AML-193 (cell line): ENCODE data around the gene FAM83F.
"Not testable (repeated sequence)": the region's sequence is repeated elsewhere in the genome, so short reads cannot be mapped to it uniquely, and the experiment has no call there.

Source experiments
- DNase-seq, 2 experiments: peaks; one replicate each; lab custom pipeline; 2025; lab: John Stamatoyannopoulos, UW

FAM83F gene

GRCh38 chr22:40015358-40015976 is 20.7 kb downstream of the FAM83F start:
- no peak for DNase-seq

- no peak for DNase-seq
Measured at GRCh38 chr22:40018051-40018450, 23.3 kb downstream of the FAM83F start.

- DNase-seq, result no peak
Measured at GRCh38 chr22:40019100-40019499, 24.3 kb downstream of the FAM83F start.

DNA sequence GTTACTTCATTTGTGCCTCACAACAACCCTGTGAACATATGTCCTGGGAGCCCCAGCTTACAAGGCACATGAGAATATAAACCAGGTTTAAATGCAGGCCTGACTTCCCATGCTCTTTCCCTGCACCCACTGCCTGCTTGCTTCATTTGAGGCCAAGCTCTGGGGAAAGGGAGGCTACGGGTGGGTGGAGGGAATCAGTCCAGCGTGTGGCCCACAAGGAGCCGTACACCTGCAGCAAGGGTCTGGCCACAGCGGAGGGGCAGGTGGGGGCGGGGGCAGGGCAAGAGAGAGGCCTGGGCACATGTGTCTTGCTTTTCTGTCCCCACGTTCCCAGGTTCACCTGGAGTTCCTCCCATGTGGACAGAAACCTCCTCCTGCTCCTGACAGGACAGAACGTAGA is 26.2 kb downstream of the FAM83F start:
- no peak for DNase-seq

GRCh38 chr22:40021401-40022000 is 26.7 kb downstream of the FAM83F start:
- DNase-seq, result no peak

DNA sequence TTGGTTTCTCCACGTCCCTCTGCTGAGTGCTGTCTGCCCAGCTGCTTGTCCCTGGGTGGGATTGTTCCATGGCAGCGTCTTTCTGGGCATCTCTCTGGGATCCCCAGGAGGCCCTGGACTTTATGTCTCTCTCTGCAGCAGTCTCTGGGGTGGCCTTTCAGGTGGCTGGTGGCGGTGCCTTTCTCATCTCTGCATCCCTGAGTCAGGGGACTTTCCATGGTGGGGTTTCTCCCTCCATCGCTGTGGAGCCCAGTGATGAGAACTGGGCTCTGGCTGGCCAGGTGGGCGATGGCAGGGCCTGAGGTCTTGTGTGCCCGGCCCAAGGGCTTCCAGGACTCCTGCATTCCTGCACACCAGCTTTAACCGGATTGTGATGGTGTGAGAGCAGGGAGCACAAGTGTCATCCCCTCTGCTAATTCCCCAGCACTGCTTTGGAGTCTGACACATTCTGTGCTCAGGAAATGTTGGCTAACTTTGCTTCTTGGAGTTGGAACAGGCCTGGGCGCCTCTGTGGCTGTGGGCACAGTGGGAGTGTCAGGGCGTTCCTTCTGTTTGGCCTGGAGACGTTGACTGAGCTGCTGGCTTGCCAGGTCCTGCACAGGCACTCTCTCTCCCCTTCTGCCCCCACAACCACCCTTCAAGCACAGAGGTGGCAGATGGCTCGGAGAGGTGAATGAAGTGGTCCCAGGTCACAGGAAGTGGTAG is 27.9 kb downstream of the FAM83F start:
- no peak for DNase-seq

GRCh38 chr22:40023341-40023841 is 28.6 kb downstream of the FAM83F start:
- DNase-seq, result no peak

- peak; percentile 45 to 54 for DNase-seq
Measured at GRCh38 chr22:40024201-40025061, 29.7 kb downstream of the FAM83F start.

- DNase-seq, result not testable (repeated sequence)
Measured at GRCh38 chr22:40025062-40025379, 30.3 kb downstream of the FAM83F start.

DNA sequence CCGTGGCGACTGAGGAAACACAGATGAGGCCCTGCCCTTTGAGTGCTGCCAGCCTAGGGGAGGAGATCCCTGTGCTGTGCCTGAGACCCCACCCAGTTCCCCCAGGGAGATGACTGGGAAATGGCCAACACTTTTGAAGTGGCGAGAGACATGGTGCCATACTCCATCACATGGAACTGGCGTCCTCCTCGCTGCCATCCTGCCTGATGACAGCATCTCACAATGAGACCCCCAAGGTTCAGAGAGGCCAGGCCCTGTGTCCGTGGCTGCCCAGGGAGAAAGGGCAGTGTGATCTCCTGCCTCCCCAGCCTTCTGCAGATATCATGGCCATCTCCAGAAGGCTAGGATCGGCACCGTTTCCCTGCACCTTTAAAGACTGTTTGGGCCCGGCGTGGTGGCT is 31.1 kb downstream of the FAM83F start:
- no peak for DNase-seq

DNA sequence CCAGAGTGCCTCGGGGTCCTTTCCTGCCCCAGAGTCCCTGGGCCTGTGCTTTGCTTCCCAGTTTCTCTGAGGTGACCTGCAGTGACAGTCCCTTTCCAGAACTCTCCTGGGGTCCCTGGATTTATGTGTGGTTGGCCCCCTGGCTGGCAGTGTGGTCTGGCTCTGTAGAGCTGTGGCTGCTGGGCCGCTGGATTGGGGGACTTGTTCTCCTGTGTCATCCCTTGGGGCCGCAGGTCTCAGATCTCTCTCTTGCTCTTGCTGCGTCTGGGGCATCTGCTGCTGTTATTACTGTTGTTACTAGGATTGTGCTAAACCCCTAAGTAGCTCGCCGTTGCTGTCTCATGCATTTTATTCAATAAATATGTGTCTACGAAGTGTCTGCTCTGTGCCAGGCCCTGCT is 31.9 kb downstream of the FAM83F start:
- no peak for DNase-seq

GRCh38 chr22:40027191-40028097 is 32.7 kb downstream of the FAM83F start:
- DNase-seq, result no peak

DNA sequence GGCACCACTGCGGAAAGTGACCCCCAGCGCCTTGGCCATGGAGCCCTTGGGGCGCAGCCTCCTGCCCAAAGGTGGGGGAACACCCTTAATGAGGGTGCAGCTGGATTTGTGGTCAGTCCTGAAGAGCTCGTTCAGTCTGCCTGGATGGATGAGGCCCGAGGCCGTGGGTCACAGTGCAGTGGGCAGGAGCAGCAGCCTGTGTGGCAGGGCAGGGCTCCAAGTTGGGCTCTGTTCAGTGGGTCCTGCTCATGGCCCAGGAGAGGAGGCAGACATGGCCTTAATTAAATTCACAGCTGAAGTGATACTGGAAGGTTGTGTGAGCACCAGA is 33.3 kb downstream of the FAM83F start:
- DNase-seq, result no peak

GRCh38 chr22:40029189-40029890 is 34.6 kb downstream of the FAM83F start:
- no peak for DNase-seq

GRCh38 chr22:40030026-40030757 is 35.4 kb downstream of the FAM83F start:
- DNase-seq, result no peak

DNA sequence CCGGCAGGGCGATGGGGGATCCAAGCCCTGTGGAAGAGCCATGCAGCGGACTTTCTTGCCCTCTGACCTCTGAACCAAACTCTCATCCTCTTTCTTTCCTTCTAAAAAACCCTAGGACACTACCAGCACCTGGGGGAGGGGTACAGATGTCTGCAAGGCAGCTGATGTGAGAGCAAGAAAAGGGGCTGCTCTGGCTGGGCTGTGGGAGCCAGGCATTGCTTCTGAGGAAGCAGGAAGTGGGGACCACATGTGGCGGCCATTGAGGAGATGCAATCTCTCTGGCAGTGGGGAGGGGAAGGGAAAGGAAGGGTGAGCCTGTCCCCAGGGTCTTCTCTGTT is 36.0 kb downstream of the FAM83F start:
- DNase-seq, result no peak

DNA sequence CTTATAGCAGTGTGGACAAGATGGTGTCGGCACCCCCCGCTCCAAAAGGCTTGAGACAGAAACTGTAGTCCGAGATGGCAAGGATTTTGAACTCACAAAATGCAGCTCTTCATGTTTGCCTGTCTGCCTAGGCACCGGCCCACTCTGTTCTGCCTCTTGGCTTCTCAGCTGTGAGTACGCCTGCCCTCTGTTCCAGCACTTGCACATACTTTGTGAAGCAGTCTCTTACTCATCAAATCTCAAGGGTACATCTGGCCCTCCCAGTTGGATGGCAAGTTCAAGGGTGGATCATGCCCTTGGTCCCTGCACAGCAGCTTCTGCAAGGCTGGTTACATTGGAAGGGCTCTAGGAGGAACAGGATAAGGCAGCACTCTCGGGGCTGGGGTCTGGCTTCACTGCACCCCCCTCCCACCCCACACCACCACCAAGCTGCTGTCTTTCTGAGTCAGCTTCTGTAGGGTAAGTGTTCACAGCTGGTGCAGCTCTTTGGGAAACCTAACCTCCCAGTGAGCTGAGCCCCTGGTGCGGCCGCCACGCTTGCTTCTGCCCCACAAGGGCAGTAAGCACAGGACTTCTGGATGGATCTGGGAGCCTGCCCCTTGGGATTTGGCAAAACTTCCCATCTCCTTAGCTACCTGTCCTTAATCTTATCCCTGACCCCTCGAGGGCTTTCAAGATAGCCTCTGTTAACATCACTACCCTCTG is 37.2 kb downstream of the FAM83F start:
- no peak for DNase-seq

- no peak for DNase-seq
Measured at GRCh38 chr22:40033586-40034380, 39.0 kb downstream of the FAM83F start.

- DNase-seq, result no peak
Measured at GRCh38 chr22:40035351-40035750, 40.6 kb downstream of the FAM83F start.
